Liver (tissue), 3 donors: ENCODE data around the gene PITRM1.

Experiments
- ATF3 ChIP-seq: IDR thresholded peaks from 2 replicates; pipeline ENCODE4 v1.6.1; 2016; ENCODE audit warnings: antibody characterized with exemption
- CTCF ChIP-seq: fragments of 150-350 bp; IDR thresholded peaks from 2 replicates; pipeline ENCODE4 v1.5.1; 2017; ENCODE audit warnings: improper control_type of control experiment, low read depth, low read length; ENCODE audit not compliant: missing input control
- FOXA1 ChIP-seq: IDR thresholded peaks from 2 replicates; pipeline ENCODE4 v1.6.1; 2016; ENCODE audit warnings: antibody characterized with exemption
- HNF4G ChIP-seq: IDR thresholded peaks from 2 replicates; pipeline ENCODE4 v1.6.1; 2016; ENCODE audit warnings: antibody characterized with exemption
- JUND ChIP-seq, 2 donors: IDR thresholded peaks; 2 replicates each; pipeline ENCODE4 v1.6.1; 2016; ENCODE audit warnings: antibody characterized with exemption in 2 of 2
- MAX ChIP-seq: IDR thresholded peaks from 2 replicates; pipeline ENCODE4 v1.6.1; 2016; ENCODE audit warnings: antibody characterized with exemption
- RAD21 ChIP-seq, 2 donors: IDR thresholded peaks; 2 replicates each; pipeline ENCODE4 v1.6.1; 2016; ENCODE audit warnings: antibody characterized with exemption in 2 of 2, mild to moderate bottlenecking in 2 of 2
- REST ChIP-seq: IDR thresholded peaks from 2 replicates; pipeline ENCODE4 v1.6.1; 2016; ENCODE audit warnings: antibody characterized with exemption, mild to moderate bottlenecking
- RXRA ChIP-seq, 2 donors: IDR thresholded peaks; 2 replicates each; pipeline ENCODE4 v1.6.1; 2017 to 2018; ENCODE audit warnings: antibody characterized with exemption in 2 of 2, mild to moderate bottlenecking in 1 of 2
- SP1 ChIP-seq: IDR thresholded peaks from 2 replicates; pipeline ENCODE4 v1.6.1; 2018; ENCODE audit warnings: antibody characterized with exemption, mild to moderate bottlenecking
- TAF1 ChIP-seq: conservative IDR thresholded peaks from 2 replicates; pipeline ENCODE4 v1.6.1; 2016; ENCODE audit warnings: antibody characterized with exemption, mild to moderate bottlenecking
- ZBTB33 ChIP-seq: IDR thresholded peaks from 2 replicates; pipeline ENCODE4 v1.6.1; 2016; ENCODE audit warnings: antibody characterized with exemption
- donor health status: healthy.
- donor health status: healthy.

- TF ChIP-seq CTCF = no peak
- TF ChIP-seq TAF1 = no peak
- no peak for TF ChIP-seq ATF3
- no peak for TF ChIP-seq MAX
- no peak for TF ChIP-seq SP1
- TF ChIP-seq ZBTB33 = no peak
- no peak for TF ChIP-seq JUND (IDR thresholded peaks at IDR 0.05)
- TF ChIP-seq RAD21 (IDR thresholded peaks at IDR 0.05) = no peak
- no peak for TF ChIP-seq REST
- no peak for TF ChIP-seq HNF4G
- no peak for TF ChIP-seq FOXA1
- no peak for TF ChIP-seq RXRA (IDR thresholded peaks at IDR 0.05)
These were observed 44.7 kb downstream of the PITRM1 start for GRCh38 chr10:3127921-3128320.
